Measurements from ENCODE around the gene GTF2H4. TPM values are rescaled to one million over a fixed set of nuclear protein-coding genes. Genes with fewer than 3 reads are reported as not detected.

GTF2H4 gene
- total and polyA plus RNA-seq, 12 donors, result 3.7 to 71.9 (median 29.9) TPM

GRCh38 chr6:30932665-30933365, 24.8 kb downstream of the GTF2H4 start:
- no peak for DNase-seq
- TF ChIP-seq CTCF (IDR thresholded peaks at IDR 0.05), result no peak
- no peak for TF ChIP-seq POLR2A (IDR thresholded peaks at IDR 0.05)
- no peak overlapping the region for H3K27ac ChIP-seq
- intact Hi-C loops (cut with DNase I), result no loop called here
- no peaks in the 10 kb centered on the region for H3K27me3 ChIP-seq
- no peak overlapping the region for H3K4me3 ChIP-seq
- H3K4me1 ChIP-seq (replicated peaks in 1 of 2), result no peaks in the 10 kb centered on the region
- no peaks in the 10 kb centered on the region for H3K9me3 ChIP-seq (replicated peaks in 1 of 3)
- no peaks in the 10 kb centered on the region for H3K36me3 ChIP-seq (replicated peaks in 1 of 2)
- 78 to 86% (median 82%) methylated on average over 6 of the region's 6 CpGs for WGBS, 4 donors

- DNase-seq, result no peak
- Histone ChIP-seq H3K4me3 (no peak overlapping the region), H3K27me3 (no peaks in the 10 kb centered on the region), H3K27ac (no peak overlapping the region), H3K9me3 (replicated peaks in 1 of 3) (no peaks in the 10 kb centered on the region), H3K4me1 (replicated peaks in 1 of 2) (no peaks in the 10 kb centered on the region), H3K36me3 (replicated peaks in 1 of 2) (no peaks in the 10 kb centered on the region)
- TF ChIP-seq CTCF (IDR thresholded peaks at IDR 0.05) (no peak), POLR2A (IDR thresholded peaks at IDR 0.05) (no peak)
- 32 to 50% (median 43%) methylated on average over 3 of the region's 3 CpGs for WGBS, 4 donors
- intact Hi-C loops (cut with DNase I), result no loop called here
These were observed 27.0 kb downstream of the GTF2H4 start for GRCh38 chr6:30935018-30935417.

- no peaks in the 10 kb centered on the region for H3K9me3 ChIP-seq (replicated peaks in 1 of 3)
- H3K4me1 ChIP-seq (replicated peaks in 1 of 2), result no peaks in the 10 kb centered on the region
- no peak for DNase-seq
- TF ChIP-seq CTCF (IDR thresholded peaks at IDR 0.05) (no peak), POLR2A (IDR thresholded peaks at IDR 0.05) (no peak)
- 68 to 82% (median 78%) methylated on average over 6 of the region's 6 CpGs for WGBS, 4 donors
- no peak overlapping the region for H3K27ac ChIP-seq
- intact Hi-C loops (cut with DNase I), result no loop called here
- no peaks in the 10 kb centered on the region for H3K27me3 ChIP-seq
- H3K4me3 ChIP-seq, result no peak overlapping the region
- H3K36me3 ChIP-seq (replicated peaks in 1 of 2), result no peaks in the 10 kb centered on the region
These were observed 29.3 kb downstream of the GTF2H4 start for GRCh38 chr6:30937265-30937664.

- Histone ChIP-seq H3K9me3 (replicated peaks in 1 of 3) (no peaks in the 10 kb centered on the region), H3K4me1 (replicated peaks in 1 of 2) (peaks cover 0 to 4% of the 10 kb centered on the region in 2 donors), H3K27me3 (peaks cover 7% of the 10 kb centered on the region), H3K36me3 (replicated peaks in 1 of 2) (no peaks in the 10 kb centered on the region), H3K4me3 (no peak overlapping the region), H3K27ac (no peak overlapping the region)
- 57 to 69% (median 66%) methylated on average over 4 of the region's 4 CpGs for WGBS, 4 donors
- DNase-seq, result no peak
- TF ChIP-seq CTCF (IDR thresholded peaks at IDR 0.05) (no peak), POLR2A (IDR thresholded peaks at IDR 0.05) (no peak)
- intact Hi-C loops (cut with DNase I), result no loop called here
These were observed 30.7 kb downstream of the GTF2H4 start for GRCh38 chr6:30938730-30939129.

Measured in adrenal gland (tissue), 12 donors.